ENCODE measurements around the gene STARD10.

- TF ChIP-seq SP1 (IDR thresholded peaks at IDR 0.05) (no peak), SUZ12 (IDR thresholded peaks at IDR 0.05) (no peak), NFRKB (IDR thresholded peaks at IDR 0.05) (no peak)
Observed at GRCh38 chr11:72706579-72706978, 87.3 kb downstream of the STARD10 start.

All from HEK293T (cell line).